Measurements from ENCODE around the gene PSKH1. TPM values are rescaled to one million over a fixed set of nuclear protein-coding genes. Genes with fewer than 3 reads are reported as not detected.
"Not testable (repeated sequence)": the region's sequence is repeated elsewhere in the genome, so short reads cannot be mapped to it uniquely, and the experiment has no call there.

The PSKH1 gene
- total RNA-seq, 1 donor from 2014 or later, result 27.4 TPM

DNA sequence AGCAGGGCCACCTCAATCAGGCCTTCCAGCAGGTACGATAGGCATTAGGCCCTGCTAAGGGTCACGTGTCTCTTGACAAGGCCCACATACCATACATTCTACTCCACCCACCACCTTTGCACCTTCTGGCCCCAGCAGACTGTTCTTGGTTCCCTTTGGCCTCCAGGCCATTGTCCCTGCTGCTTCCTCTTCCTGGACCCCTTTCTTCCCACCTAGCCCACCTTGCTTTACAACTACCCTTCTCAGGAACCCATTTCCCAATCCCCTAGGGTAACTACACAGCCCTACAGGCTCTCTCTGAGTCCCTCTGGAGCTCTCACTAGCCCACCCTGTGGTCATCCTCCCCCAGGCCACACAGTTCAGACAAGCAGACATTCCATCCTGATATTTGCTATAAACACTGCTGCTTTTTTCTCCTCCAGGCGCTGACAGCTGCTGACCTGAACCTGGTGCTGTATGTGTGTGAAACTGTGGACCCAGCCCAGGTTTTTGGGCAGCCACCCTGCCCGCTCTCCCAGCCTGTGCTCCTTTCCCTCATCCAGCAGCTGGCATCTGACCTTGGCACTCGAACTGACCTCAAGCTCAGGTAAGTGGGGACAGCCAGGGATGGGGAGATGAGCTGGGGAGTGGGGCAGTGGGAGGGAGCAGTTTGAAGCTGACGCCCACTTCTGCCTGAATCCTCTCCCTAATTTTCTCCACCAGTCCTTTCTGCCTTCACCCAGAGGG is 9.7 kb upstream of the PSKH1 start:
- DNase-seq (ENCODE audit: low spot score), result no peak
- intact Hi-C loops (cut with DNase I), result loop anchor here (5.0 kb wide), 1 partner anchor 44 kb away; no protein-coding TSS in a partner anchor
- ATAC-seq, result no peak

DNA sequence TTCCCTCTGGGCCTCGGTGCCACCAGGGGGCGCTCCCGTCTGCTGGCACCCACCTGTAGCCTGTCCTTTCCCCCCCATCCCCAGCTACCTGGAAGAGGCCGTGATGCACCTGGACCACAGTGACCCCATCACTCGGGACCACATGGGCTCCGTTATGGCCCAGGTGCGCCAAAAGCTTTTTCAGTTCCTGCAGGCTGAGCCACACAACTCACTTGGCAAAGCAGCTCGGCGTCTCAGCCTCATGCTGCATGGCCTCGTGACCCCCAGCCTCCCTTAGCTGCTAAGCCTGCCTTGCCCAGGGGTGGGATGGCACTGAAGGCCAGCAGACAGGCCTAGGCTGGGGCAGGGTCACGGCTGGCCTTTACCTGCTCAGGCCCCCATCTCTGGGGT is 9.2 kb upstream of the PSKH1 start:
- intact Hi-C loops (cut with DNase I), result loop anchor here (5.0 kb wide), 1 partner anchor 43 kb away; no protein-coding TSS in a partner anchor
- ATAC-seq, result peak; percentile 78

DNA sequence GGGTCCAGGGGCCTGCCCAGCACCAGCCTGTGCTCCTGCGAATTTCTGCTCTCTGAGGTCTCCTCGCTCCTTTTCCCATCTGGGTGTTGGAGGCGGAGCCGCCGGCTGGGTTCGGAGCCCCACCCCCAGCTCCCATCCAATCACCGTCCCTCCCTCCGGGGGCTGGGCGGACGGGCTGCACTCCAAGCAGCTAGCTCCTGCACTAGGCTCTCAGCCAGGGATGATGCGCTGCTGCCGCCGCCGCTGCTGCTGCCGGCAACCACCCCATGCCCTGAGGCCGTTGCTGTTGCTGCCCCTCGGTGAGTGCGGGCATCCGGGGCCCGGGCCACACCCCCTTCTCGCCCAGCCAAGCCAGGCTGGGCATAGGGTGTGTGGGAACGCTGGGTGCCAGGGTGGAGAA is 8.4 kb upstream of the PSKH1 start, which contains the start of gene NRN1L:
NRN1L (plus strand) TSS at position 202 of the 400 bp plus-strand sequence; CDS start at position 221, 19 bp downstream.
- DNase-seq (ENCODE audit: low spot score), result peak; percentile 94
- ATAC-seq, result peak; percentile 97
- intact Hi-C loops (cut with DNase I), result loop anchor here (5.0 kb wide), 1 partner anchor 43 kb away; no protein-coding TSS in a partner anchor

More for the DNA sequence above, 9.2 kb upstream of the PSKH1 start:
- DNase-seq (ENCODE audit: low spot score), result peak; percentile 74

DNA sequence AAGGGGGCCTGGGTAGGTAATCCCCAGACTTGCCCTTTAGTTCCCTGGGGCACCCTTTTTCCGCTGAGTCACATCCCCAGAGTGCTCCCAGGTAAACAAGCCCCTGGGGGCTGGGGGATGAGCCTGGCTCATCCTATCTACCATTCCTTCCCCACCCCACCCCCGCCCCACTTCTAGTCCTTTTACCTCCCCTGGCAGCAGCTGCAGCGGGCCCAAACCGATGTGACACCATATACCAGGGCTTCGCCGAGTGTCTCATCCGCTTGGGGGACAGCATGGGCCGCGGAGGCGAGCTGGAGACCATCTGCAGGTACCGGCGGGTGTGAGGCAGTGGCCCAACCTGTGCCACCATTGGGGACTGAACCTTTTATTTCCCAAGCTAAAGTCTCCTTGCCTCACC is 7.5 kb upstream of the PSKH1 start:
- intact Hi-C loops (cut with DNase I), result no loop called here
- ATAC-seq (no peak), DNase-seq (ENCODE audit: low spot score) (no peak)

DNA sequence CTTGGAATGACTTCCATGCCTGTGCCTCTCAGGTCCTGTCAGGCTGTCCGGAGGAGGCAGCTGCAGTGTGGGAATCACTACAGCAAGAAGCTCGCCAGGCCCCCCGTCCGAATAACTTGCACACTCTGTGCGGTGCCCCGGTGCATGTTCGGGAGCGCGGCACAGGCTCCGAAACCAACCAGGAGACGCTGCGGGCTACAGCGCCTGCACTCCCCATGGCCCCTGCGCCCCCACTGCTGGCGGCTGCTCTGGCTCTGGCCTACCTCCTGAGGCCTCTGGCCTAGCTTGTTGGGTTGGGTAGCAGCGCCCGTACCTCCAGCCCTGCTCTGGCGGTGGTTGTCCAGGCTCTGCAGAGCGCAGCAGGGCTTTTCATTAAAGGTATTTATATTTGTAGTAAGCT is 7.1 kb upstream of the PSKH1 start:
- no peak for ATAC-seq
- DNase-seq (ENCODE audit: low spot score), result no peak
- intact Hi-C loops (cut with DNase I), result no loop called here

DNA sequence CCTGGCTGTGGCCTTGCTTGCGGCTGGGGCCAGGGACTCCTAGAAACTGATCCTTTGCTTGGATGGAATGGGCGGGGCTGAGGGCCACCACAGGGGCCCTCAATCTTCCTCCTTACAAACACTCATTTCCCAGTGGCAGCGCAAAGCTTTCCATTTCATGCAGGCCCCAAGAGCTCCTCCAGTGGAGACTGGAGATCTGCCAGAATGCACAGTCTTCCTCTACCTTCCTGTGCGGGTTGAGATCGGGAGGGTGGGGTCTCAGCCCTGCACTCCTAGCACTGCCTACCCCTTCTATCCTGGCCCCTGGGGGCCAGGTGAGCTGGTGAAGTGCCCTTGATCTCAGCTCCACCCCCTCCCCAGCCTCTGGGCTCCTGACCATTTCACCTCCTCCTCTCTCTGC is 6.7 kb upstream of the PSKH1 start:
- intact Hi-C loops (cut with DNase I), result no loop called here
- no peak for DNase-seq (ENCODE audit: low spot score)
- ATAC-seq, result no peak

DNA sequence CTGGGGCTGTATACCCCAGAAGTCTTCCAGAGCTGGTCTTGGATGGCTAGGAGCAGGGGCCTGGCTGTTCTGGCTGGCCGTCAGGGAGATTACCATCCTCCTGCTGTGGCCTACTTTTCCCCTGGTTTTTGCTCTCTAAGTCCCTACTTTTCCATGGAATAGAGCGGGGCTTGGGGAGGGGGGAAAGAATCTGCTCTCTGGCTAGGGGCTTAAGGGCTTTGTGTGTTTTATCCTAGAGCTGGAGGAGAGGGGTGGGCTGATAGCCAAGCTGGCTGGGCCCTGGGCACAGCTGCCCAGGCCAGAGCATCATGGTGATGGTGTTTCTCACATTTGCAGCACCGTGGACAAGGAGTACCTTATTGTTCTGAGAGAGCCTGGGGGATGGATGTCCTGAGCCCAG is 4.7 kb upstream of the PSKH1 start:
- no peak for ATAC-seq
- no peak for DNase-seq (ENCODE audit: low spot score)
- intact Hi-C loops (cut with DNase I), result no loop called here

DNA sequence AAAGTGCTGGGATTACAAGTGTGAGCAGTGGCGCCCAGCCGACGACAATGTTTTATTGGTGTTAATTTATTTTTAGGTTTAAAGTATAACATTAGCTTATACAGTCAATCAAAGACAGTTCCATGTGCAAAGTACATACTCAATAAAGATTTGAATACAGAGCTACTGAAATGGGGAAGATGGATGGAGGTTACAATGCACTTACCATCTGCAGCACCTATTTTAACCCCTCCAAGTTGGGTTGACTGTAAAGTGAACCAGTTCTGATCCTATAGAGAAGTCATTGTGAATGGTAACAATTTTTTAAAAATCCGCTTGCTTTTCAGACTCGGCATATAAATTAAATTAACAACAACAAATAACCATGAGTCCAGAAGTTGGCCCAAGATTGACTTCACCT is 679 bp upstream of the PSKH1 start:
- DNase-seq (ENCODE audit: low spot score) (no peak), ATAC-seq (no peak)
- intact Hi-C loops (cut with DNase I), result no loop called here

DNA sequence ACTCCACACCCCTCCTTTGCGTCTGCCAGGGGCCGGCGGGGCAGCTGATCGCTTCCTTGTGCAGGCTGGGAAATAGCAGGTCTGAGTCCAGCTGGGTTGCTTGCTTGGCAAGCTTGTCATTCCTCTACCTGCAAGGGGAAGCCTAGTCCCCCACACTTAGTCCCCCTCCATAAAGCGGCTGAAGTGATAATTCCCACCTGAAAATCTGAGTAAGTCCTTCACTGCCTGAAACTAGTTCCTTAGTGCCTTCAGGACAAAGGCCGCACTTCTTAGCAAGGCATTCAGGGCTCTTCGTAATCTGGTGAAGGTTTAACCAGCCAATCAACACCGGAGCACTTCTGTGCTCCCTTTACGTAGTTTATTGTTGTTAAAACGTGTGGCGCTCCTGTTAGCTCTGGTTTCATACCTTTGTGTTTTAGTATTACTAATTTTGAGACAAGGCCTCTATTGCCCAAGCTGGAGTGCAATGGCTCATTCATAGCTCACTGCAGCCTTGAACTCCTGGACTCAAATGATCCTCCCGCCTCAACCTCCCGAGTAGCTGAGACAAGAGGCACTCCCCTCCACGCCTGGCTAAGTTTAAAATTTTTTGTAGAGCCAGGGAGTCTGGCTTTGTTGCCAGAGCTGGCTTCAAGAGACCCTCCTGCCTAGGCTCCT is 817 bp downstream of the PSKH1 start:
- DNase-seq (ENCODE audit: low spot score) (no peak), ATAC-seq (no peak)
- intact Hi-C loops (cut with DNase I), result no loop called here

DNA sequence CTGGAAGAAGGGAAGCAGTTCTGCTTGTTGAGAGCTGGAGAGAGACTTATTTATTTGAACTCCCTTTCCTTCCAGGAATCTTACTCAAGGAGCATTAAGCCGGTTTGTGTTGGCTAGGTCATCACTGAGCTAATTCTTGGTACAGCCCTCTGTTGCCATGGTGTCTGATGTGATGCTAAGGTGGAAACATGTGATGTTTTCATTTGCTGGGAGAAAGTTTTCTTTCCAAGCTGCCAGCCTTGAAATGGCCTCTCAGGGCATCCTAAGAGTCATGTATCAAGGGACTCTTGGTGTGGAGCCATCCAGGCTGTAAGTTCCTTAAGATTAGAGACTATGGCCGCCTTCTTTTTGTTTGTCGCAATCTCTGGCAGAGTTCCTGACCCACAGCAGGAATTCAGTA is 4.2 kb downstream of the PSKH1 start:
- ATAC-seq, result peak; percentile 92
- no peak for DNase-seq (ENCODE audit: low spot score)
- intact Hi-C loops (cut with DNase I), result no loop called here

DNA sequence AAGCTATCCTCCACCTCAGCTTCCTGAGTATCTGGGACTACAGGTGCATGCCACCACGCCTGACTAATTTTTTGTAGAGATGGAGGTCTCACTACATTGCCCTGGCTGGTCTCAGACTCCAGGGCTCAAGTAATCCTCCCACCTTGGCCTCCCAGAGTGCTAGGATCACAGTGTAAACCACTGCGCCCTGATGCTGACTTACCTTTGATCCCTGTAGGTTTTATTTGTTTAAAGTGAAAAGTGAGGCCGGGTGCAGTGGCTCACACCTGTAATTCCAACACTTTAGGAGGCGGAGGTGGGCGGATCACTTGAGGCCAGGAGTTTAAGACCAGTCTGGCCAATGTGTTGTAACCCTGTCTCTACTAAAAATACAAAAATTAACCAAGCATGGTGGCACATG is 8.7 kb downstream of the PSKH1 start:
- DNase-seq (ENCODE audit: low spot score) (no peak), ATAC-seq (no peak)
- intact Hi-C loops (cut with DNase I), result no loop called here

DNA sequence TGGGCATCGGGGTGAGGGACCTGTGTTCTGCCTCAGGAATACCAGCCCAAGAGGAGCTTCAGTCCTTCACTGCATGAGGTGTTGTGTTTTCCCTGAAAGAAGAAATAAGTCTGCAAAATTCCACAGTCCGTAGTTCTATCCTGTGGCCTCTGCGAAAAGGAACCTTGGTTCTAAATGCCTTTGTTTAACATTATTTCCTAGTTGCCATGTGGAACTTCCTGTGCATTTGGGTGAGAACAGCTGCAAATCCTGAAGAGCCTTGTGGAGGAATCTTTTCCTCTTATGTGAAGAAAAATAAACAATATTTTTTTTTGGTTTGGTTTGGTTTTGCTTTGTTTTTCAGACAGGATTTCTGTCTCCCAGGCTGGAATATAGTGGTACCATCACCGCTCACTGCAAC is 9.8 kb downstream of the PSKH1 start:
- ATAC-seq (no peak), DNase-seq (ENCODE audit: low spot score) (no peak)
- intact Hi-C loops (cut with DNase I), result no loop called here

DNA sequence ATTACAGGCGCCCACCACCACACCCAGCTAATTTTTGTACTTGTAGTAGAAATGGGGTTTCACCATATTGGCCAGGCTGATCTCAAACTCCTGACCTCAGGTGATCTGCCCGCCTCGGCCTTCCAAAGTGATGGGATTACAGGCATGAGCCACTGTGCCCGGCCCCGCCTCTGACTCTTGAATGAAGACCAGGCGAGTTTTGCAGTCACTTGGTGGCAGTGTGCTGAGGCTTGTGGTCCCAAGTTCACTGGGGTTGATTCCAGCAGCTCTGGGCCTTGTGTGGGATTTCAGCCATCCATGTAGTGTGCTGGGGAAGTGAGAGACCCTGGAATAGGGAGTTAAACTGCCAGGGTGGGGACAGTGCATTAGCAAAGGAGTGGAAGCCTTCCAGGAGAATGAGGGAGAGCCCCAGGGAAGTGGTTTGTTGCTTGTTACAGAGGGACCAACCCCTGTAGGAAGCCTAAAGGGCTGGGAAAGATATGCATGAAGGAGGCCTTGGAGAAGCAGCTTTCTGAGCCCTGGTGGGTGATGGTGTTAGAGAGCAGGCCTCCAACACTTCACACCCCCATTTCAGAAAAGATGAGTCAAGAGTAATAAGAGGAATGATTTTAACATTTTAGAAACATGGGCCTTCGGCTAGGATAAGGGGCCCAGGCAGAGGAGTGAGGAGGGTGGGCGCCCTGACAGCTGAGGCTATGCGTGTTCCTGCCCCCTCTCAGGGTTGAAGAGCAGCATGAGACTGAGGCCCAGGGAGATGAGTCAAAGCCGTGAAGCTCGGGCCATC is 14.5 kb downstream of the PSKH1 start:
- ATAC-seq, result no peak
- intact Hi-C loops (cut with DNase I), result no loop called here
- DNase-seq (ENCODE audit: low spot score), result no peak

DNA sequence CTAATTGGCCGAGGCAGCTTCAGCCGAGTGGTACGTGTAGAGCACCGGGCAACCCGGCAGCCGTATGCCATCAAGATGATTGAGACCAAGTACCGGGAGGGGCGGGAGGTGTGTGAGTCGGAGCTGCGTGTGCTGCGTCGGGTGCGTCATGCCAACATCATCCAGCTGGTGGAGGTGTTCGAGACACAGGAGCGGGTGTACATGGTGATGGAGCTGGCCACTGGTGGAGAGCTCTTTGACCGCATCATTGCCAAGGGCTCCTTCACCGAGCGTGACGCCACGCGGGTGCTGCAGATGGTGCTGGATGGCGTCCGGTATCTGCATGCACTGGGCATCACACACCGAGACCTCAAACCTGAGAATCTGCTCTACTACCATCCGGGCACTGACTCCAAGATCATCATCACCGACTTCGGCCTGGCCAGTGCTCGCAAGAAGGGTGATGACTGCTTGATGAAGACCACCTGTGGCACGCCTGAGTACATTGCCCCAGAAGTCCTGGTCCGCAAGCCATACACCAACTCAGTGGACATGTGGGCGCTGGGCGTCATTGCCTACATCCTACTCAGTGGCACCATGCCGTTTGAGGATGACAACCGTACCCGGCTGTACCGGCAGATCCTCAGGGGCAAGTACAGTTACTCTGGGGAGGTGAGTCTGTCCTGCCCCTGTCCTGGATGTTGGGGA is 16.1 kb downstream of the PSKH1 start:
- DNase-seq (ENCODE audit: low spot score) (no peak), ATAC-seq (no peak)
- intact Hi-C loops (cut with DNase I), result no loop called here

DNA sequence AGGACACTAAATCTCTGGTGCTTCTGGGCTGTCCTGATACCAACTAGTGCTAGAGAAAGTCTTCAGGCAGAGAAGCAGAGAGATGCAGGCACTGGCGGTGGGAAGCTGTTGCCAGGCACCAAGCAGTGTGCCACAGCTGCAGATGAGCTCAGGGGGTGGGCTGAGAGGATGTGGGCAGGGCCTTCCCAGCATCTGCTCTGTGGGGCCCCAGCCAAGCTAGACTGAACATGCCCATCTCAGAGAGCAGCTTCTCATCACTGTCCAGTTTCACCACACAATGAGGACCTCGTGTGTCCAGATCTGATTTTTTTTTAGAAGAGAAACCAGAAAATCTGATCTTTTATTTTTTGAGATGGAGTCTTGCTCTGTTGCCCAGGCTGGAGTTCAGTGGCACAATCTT is 17.1 kb downstream of the PSKH1 start:
- ATAC-seq, result no peak
- intact Hi-C loops (cut with DNase I), result no loop called here
- DNase-seq (ENCODE audit: low spot score), result no peak

DNA sequence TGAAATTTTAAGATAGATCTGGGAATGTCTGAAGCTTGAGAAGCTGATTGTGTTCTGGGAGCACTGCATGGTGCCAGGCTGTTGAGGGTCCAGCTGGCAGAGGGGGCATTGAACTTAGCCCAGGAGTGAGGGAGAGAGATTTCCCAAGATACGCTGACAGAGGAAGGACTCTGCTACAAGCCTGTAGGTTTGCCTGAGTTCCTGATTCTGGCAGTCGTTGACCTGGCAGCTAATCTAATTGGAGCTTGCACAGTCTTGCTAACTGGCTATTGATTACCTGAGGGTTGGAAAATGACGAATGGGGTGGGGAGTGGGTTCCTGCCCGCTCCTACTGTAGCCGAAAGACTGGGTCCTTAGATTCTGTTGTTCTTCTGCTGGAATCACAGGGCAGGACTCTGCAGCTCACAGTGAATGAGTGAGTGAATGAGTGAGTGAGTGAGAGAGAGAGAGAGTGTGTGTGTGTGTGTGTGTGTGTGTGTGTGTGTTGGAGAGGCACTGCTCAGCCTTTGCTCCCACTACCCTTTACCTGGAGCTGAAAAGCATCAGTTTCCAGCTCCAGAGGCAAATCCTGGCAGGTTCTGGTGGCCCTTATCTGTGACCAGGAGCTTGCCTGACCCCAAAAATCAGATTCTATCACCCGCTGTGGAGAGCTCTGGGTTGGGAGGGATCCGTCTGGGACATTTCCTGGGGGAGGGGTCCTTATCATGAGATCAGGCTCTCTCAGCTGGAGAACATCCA is 21.9 kb downstream of the PSKH1 start:
- DNase-seq (ENCODE audit: low spot score), result no peak
- ATAC-seq, result no peak
- intact Hi-C loops (cut with DNase I), result no loop called here

DNA sequence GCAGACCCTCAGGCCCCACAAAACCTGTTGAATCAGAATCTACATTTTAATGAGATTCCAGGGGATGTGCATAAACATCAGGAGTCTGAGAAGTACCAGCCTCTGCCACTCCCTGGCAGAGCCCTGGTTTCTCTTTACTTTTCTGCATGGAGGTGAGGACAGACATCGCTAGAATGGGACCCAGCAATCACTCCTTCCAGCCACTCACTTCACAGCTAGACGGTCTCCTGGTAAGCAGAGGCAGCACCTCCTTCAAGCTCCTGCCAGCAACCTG is 22.4 kb downstream of the PSKH1 start:
- DNase-seq (ENCODE audit: low spot score); ATAC-seq; intact Hi-C loops (cut with DNase I): not testable (repeated sequence)

DNA sequence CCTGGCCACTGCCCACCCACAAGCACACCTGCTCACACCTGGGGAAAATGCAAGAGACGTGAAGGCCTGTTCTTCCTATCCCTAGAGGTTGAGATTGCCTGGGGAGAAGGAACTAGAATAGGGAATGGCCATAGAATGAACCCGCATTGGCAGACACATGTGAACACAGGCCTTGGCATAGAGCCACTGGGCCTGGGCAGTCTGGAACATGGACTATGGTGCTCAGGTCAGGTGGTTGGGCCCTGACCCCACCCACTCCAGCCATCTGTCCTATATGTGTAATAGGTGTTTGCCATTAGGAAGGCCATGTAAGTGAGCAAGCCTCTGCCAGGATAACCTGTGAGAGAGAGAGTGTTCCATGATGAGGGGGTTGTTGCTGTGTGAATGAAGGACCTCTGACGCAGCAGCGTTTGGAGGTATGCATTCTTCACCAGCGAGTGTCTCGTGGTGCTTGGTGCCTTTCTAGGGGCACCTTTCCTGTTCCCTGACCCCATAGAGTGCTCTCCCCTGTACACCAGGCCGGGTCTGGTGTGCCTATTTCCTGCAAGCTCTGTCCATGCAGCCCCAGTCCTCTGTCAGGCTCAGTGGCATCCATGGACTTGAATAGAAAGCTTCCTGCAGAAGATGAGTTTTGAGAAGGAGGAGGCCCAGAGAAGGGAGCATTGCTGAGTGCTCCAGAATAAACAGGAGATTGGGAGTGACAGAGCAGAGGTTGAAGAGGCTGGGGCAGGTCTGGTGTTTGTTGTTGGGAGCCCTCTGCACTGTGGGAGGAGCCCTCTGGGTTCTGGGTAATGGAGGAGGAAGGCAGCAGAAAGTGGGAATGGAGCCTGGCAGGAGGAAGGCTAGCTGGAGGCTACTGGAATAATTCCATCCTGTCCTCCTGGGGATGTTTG is 23.0 kb downstream of the PSKH1 start:
- DNase-seq (ENCODE audit: low spot score) (no peak), ATAC-seq (peak; percentile 58)
- intact Hi-C loops (cut with DNase I), result no loop called here
